ENCODE results near the gene FAM210A.
"Not testable (repeated sequence)": the region's sequence is repeated elsewhere in the genome, so short reads cannot be mapped to it uniquely, and the experiment has no call there.

FAM210A gene

GRCh38 chr18:13700153-13700552 lies 26.2 kb downstream of the FAM210A start:
- DNase-seq (ENCODE audit: low spot score), result no peak

- no peak for DNase-seq (ENCODE audit: low spot score)
Observed at GRCh38 chr18:13696961-13697360, 29.4 kb downstream of the FAM210A start.

GRCh38 chr18:13695337-13695736 lies 31.0 kb downstream of the FAM210A start:
- DNase-seq (ENCODE audit: low spot score), result not testable (repeated sequence)

- DNase-seq (ENCODE audit: low spot score), result not testable (repeated sequence)
Observed at GRCh38 chr18:13690060-13690459, 36.3 kb downstream of the FAM210A start.

GRCh38 chr18:13688191-13689136 lies 37.9 kb downstream of the FAM210A start:
- DNase-seq (ENCODE audit: low spot score), result no peak

- DNase-seq (ENCODE audit: low spot score), result no peak
Observed at GRCh38 chr18:13684546-13684945, 41.8 kb downstream of the FAM210A start.

- DNase-seq (ENCODE audit: low spot score), result no peak
Observed at GRCh38 chr18:13681701-13682100, 44.7 kb downstream of the FAM210A start.

- no peak for DNase-seq (ENCODE audit: low spot score)
Observed at GRCh38 chr18:13680612-13681011, 45.7 kb downstream of the FAM210A start.

GRCh38 chr18:13677350-13677749 lies 49.0 kb downstream of the FAM210A start:
- DNase-seq (ENCODE audit: low spot score), result not testable (repeated sequence)

- no peak for DNase-seq (ENCODE audit: low spot score)
Observed at GRCh38 chr18:13676471-13676870, 49.9 kb downstream of the FAM210A start.

- DNase-seq (ENCODE audit: low spot score), result no peak
Observed at GRCh38 chr18:13672657-13673056, 53.7 kb downstream of the FAM210A start.

GRCh38 chr18:13661779-13662256 lies 64.5 kb downstream of the FAM210A start:
- DNase-seq (ENCODE audit: low spot score), result no peak

- no peak for DNase-seq (ENCODE audit: low spot score)
Observed at GRCh38 chr18:13661051-13661778, 65.1 kb downstream of the FAM210A start.

- DNase-seq (ENCODE audit: low spot score), result no peak
Observed at GRCh38 chr18:13660510-13660909, 65.8 kb downstream of the FAM210A start.

- no peak for DNase-seq (ENCODE audit: low spot score)
Observed at GRCh38 chr18:13658436-13659204, 67.7 kb downstream of the FAM210A start.

- no peak for DNase-seq (ENCODE audit: low spot score)
Observed at GRCh38 chr18:13657974-13658373, 68.4 kb downstream of the FAM210A start.

GRCh38 chr18:13653746-13654433 lies 72.5 kb downstream of the FAM210A start:
- no peak for DNase-seq (ENCODE audit: low spot score)

GRCh38 chr18:13649397-13650390 lies 76.7 kb downstream of the FAM210A start:
- no peak for DNase-seq (ENCODE audit: low spot score)

GRCh38 chr18:13647761-13648160 lies 78.6 kb downstream of the FAM210A start:
- no peak for DNase-seq (ENCODE audit: low spot score)

GRCh38 chr18:13646633-13647032 lies 79.7 kb downstream of the FAM210A start:
- DNase-seq (ENCODE audit: low spot score), result no peak
